Memory B cell (primary cell): ENCODE results near the gene WNT3A.
A peak's percentile ranks its signal among the peaks of the same experiment; 100 is the strongest.

ENCODE experiments used
- ATAC-seq: fragments of 150-1000 bp; cut with Tn5 transposase; 2 replicates; pipeline ENCODE4 v1.10.0; 2021; ENCODE audit warnings: low read depth, mild to moderate bottlenecking, moderate library complexity
- DNase-seq, 2 donors: peaks; one replicate each; pipeline ENCODE4 v3.0.0; 2022; ENCODE audit warnings: low spot score in 2 of 2
- H3K27ac Mint-ChIP-seq: one replicate; pipeline ENCODE4 v1.8.0; 2022; ENCODE audit warnings: mild to moderate bottlenecking, moderate library complexity, mixed read lengths
- H3K27me3 Mint-ChIP-seq: one replicate; pipeline ENCODE4 v1.8.0; 2022; ENCODE audit warnings: mixed read lengths
- H3K36me3 Mint-ChIP-seq: one replicate; pipeline ENCODE4 v1.8.0; 2022; ENCODE audit warnings: mild to moderate bottlenecking, mixed read lengths
- H3K4me1 Mint-ChIP-seq: one replicate; pipeline ENCODE4 v1.8.0; 2022; ENCODE audit warnings: mixed read lengths
- H3K4me3 Mint-ChIP-seq: one replicate; pipeline ENCODE4 v1.8.0; 2022; ENCODE audit warnings: mild to moderate bottlenecking, moderate library complexity, mixed read lengths
- H3K9me3 Mint-ChIP-seq: one replicate; pipeline ENCODE4 v1.8.0; 2022; ENCODE audit warnings: mixed read lengths

The WNT3A gene

DNA sequence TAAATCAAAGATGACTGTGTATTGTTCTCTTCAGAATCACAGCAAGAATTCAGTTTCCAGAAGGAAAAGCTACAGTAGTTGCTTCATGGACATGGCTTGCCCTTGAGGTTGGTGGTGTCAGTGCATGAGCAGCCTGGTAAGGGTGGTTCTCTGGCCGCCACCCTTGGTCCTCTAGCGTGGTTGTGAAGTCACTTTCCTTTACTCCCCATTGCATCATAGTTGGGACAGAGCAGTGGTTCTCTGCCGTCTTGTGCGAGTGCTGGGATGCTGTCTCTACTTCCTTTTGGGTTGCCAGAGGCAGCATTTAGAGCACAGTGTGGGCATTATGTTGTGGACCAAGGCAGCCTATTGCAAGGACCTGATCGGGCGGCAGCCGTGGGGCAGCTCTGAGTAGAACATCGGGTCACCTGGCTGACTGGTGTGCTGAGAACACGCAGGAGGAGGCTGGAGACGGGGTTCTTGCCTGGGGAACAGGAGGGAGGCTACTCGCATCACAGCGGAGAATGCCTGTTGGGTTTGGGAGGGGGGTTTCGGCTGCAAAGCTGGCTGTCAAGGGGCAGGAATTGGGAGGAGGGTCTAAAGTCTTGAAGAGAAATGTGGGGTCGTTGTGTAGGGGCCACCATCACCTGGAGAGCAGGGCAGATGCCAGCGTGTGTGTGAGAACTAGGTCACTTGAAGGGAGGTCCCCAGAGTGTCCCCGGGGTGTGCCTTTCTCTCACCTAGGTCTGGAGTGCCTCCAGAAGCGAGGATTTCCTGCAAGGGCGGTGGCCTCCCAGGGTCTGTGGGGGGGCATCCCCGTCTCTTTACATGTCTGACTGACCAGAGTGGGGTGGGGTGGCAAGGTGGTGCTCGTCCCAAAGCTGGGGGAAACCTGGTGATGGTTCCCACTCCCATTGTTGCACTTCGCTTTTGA lies 82.0 kb downstream of the WNT3A start:
- ATAC-seq (no peak), DNase-seq (no peak)
- H3K36me3 Mint-ChIP-seq: peaks cover 5% of the 10 kb centered on the region
- H3K27ac Mint-ChIP-seq: peak overlapping the region; percentile 65
- H3K4me1 Mint-ChIP-seq: peaks cover 75% of the 10 kb centered on the region
- no peaks in the 10 kb centered on the region for H3K9me3 Mint-ChIP-seq
- peak overlapping the region; percentile 65 for H3K4me3 Mint-ChIP-seq
- no peaks in the 10 kb centered on the region for H3K27me3 Mint-ChIP-seq

DNA sequence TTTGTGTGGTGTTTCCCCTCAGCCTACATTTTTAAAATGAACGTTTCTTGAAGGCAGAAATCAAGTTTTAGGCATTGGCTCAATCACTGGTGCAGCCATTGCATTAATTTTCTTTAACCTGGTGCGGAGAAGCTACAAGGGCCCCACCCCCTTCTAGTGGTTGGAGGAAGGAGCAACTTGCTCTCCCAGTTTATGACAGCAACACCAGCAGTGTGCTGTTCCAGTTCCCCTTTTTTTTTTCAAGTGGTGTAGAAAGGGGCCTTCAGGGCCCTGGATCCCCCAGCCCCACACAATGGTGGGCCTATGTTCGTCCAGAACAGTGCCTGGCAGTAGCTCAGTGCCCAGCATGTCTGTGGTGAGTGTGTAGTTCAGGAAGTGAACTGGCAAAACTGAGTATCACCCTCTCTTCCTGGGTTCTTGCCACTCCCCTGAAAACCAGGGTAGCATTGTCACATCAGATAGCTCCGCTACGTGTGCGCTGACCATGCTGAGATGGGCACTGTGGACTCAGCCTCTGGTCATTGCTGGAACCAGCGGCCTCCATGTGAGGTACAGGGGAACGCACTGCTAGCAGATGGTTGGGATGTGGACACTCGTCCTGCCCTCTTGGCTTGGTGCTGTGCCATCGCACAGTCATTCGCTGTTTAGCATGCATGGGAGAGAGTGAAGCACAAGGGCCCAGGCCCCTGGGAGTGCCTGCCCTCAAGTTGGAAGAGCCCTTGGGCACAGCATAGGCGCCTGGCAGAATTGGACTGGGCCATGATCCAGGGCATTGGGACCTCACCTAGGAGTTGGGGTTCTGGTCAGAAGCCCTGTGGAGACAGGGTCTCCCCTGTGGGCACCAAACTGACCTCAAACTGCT lies 83.0 kb downstream of the WNT3A start:
- H3K27ac Mint-ChIP-seq: peak overlapping the region; percentile 65
- no peak for DNase-seq
- peaks cover 67% of the 10 kb centered on the region for H3K4me1 Mint-ChIP-seq
- peaks cover 13% of the 10 kb centered on the region for H3K36me3 Mint-ChIP-seq
- ATAC-seq: peak; percentile 79
- H3K9me3 Mint-ChIP-seq: no peaks in the 10 kb centered on the region
- no peaks in the 10 kb centered on the region for H3K27me3 Mint-ChIP-seq
- peak overlapping the region; percentile 65 for H3K4me3 Mint-ChIP-seq

DNA sequence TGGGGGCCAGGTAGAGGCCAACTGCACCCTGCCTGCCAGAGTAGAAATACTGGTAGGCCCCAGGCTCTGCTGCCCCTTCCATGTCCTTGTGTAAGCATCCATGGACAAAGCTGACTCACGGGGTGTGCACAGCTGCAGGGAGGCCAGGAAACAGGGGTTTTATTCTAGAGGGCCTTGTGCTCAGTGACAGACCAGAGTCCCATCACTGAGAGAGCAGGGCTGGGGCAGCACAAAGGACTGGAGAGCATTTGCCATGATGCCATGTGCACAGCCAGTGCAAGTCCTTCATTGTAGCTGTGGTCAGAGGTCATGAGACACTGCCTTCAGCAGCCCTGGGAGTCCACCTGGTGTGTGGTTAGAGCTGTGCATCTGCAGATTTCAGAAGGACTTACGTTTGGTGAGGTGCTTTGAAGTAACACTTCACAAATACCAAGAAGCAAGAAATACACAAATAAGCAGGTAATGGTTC lies 83.8 kb downstream of the WNT3A start:
- Mint-ChIP-seq H3K27me3 (no peaks in the 10 kb centered on the region), H3K27ac (peak overlapping the region; percentile 65), H3K9me3 (peaks cover 2% of the 10 kb centered on the region), H3K36me3 (peaks cover 18% of the 10 kb centered on the region), H3K4me1 (peaks cover 60% of the 10 kb centered on the region), H3K4me3 (peak overlapping the region; percentile 5)
- no peak for ATAC-seq
- no peak for DNase-seq

DNA sequence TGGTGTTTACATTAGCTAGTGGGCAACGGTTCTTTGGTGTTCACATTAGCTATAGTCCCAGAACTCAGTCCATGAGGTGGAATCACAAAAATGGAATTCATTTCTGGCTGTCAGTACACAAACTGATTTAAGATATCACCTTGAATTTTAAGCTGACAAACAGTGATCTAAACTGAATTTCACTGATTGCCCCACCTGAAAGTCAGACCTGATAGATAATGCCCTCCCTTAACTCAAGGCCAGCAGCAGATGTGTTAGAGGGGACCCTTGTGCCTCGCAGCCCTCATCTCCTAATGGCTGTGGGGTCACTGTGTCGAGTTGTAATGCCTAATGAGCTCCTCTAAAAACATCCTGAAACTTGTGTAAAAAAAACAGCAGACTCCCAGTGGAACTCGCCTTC lies 84.3 kb downstream of the WNT3A start:
- DNase-seq: no peak
- peaks cover 60% of the 10 kb centered on the region for H3K4me1 Mint-ChIP-seq
- H3K27me3 Mint-ChIP-seq: no peaks in the 10 kb centered on the region
- peak overlapping the region; percentile 65 for H3K27ac Mint-ChIP-seq
- peaks cover 21% of the 10 kb centered on the region for H3K36me3 Mint-ChIP-seq
- no peak overlapping the region for H3K4me3 Mint-ChIP-seq
- ATAC-seq: no peak
- peaks cover 2% of the 10 kb centered on the region for H3K9me3 Mint-ChIP-seq

- H3K4me3 Mint-ChIP-seq: no peak overlapping the region
- DNase-seq: no peak
Measured at GRCh38 chr1:228092342-228093049, 85.7 kb downstream of the WNT3A start.

DNA sequence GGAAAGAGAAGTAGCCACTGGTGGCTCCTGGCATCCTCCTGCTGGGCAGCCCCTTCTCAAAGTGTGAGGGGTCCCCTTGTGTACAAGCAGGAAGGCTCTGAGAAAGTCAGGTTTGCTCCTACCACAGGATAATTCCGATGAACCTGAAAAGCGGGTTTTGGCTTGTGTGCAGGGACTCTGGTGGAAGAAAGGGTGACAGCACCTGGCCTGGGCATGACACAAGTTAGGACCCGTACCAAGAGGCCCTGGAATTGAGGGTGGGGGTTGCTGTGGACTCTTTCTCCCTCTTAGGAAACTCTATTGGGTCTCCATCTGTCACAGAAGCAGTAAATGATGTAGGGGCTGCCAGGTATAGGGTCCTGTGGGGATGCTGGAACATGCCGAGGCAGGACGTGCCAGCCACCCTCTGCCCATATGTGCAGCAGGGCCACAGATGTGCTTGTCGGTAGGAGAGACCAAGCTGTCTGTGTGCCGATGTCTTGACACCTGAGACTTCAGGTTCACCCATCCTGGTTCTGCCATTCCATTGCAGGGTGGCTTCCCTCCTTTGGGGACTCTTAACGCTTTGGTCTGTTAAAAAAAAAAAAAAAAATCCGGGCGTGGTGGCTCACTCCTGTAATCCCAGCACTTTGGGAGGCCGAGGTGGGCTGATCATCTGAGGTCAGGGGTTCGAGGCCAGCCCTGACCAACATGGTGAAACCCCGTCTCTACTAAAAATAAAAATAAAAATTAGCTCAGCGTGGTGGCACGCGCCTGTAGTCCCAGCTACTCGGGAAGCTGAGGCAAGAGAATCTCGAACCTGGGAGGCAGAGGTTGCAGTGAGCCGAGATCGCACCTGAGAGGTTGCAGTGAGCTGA lies 86.5 kb downstream of the WNT3A start:
- ATAC-seq (no peak), DNase-seq (no peak)
- H3K9me3 Mint-ChIP-seq: peaks cover 2% of the 10 kb centered on the region
- H3K4me1 Mint-ChIP-seq: peaks cover 48% of the 10 kb centered on the region
- H3K27me3 Mint-ChIP-seq: no peaks in the 10 kb centered on the region
- no peak overlapping the region for H3K27ac Mint-ChIP-seq
- H3K4me3 Mint-ChIP-seq: no peak overlapping the region
- peaks cover 22% of the 10 kb centered on the region for H3K36me3 Mint-ChIP-seq

More at GRCh38 chr1:228092342-228093049, 85.7 kb downstream of the WNT3A start:
- no peak overlapping the region for H3K27ac Mint-ChIP-seq
- no peaks in the 10 kb centered on the region for H3K27me3 Mint-ChIP-seq
- no peak for ATAC-seq
- peaks cover 23% of the 10 kb centered on the region for H3K36me3 Mint-ChIP-seq
- H3K9me3 Mint-ChIP-seq: peaks cover 2% of the 10 kb centered on the region
- H3K4me1 Mint-ChIP-seq: peaks cover 55% of the 10 kb centered on the region

DNA sequence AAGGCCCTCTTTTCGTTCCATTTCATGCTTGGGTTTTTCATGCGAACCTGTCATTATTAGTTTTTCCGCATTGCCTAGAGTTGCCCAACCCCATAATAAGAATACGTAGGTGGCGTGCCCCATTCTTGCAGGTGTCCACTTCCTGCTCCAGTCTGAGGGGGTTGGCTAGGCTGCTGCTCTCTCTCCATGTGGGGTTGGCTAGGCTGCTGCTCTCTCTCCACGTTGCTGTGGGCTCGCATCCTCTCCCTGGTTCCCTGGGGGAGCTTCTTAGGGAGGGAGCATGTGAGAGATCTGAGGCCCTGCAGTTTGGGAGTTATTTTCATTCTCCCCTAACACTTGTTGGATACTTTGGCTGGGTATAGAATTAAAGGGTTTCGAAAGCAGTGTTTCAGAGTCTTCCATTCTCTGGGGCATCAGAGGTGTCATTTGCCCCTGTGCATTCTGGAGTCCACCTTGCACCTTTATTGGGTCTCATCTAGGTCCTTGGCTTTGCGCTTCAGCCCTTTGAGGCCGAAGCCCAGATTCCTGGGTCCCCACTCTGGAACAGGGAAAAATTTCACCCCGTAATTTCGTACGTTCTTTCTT lies 87.7 kb downstream of the WNT3A start:
- Mint-ChIP-seq H3K4me3 (no peak overlapping the region), H3K27ac (no peak overlapping the region), H3K4me1 (peaks cover 37% of the 10 kb centered on the region), H3K27me3 (no peaks in the 10 kb centered on the region), H3K36me3 (peaks cover 26% of the 10 kb centered on the region), H3K9me3 (peaks cover 2% of the 10 kb centered on the region)
- ATAC-seq (no peak), DNase-seq (no peak)

DNA sequence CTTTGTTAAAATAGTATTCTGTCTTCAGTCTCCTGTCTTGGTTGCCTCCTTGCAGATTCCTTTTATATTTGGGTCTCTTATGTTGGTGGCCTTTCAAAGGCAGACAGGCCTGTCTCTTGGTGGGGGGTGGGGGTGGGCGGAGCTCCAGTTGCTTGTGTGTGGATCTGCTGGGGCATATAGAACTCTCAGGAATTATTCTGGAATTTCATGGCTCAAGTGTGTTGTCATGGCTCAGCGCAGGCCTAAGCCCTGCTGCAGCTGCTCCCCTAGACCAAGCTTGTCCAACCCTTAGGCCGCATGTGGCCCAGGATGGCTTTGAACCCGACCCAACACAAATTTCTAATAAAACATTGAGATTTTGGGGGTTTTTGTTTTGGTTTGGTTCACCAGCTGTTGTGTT lies 88.4 kb downstream of the WNT3A start:
- H3K9me3 Mint-ChIP-seq: peaks cover 2% of the 10 kb centered on the region
- ATAC-seq: no peak
- no peak for DNase-seq
- H3K4me1 Mint-ChIP-seq: peaks cover 31% of the 10 kb centered on the region
- H3K27ac Mint-ChIP-seq: no peak overlapping the region
- H3K36me3 Mint-ChIP-seq: peaks cover 26% of the 10 kb centered on the region
- no peak overlapping the region for H3K4me3 Mint-ChIP-seq
- H3K27me3 Mint-ChIP-seq: no peaks in the 10 kb centered on the region

- Mint-ChIP-seq H3K9me3 (peaks cover 2% of the 10 kb centered on the region), H3K4me1 (peaks cover 24% of the 10 kb centered on the region), H3K36me3 (peaks cover 26% of the 10 kb centered on the region), H3K27me3 (no peaks in the 10 kb centered on the region), H3K4me3 (no peak overlapping the region), H3K27ac (no peak overlapping the region)
- no peak for ATAC-seq
- DNase-seq: no peak
Measured at GRCh38 chr1:228095938-228096337, 89.1 kb downstream of the WNT3A start.

GRCh38 chr1:228096416-228097332 lies 89.9 kb downstream of the WNT3A start:
- H3K27ac Mint-ChIP-seq: no peak overlapping the region
- H3K4me1 Mint-ChIP-seq: peaks cover 23% of the 10 kb centered on the region
- H3K9me3 Mint-ChIP-seq: peaks cover 2% of the 10 kb centered on the region
- ATAC-seq (no peak), DNase-seq (no peak)
- no peak overlapping the region for H3K4me3 Mint-ChIP-seq
- H3K27me3 Mint-ChIP-seq: no peaks in the 10 kb centered on the region
- H3K36me3 Mint-ChIP-seq: peaks cover 26% of the 10 kb centered on the region

- ATAC-seq (no peak), DNase-seq (no peak)
- Mint-ChIP-seq H3K36me3 (peaks cover 26% of the 10 kb centered on the region), H3K4me3 (no peak overlapping the region), H3K9me3 (peaks cover 2% of the 10 kb centered on the region), H3K27ac (no peak overlapping the region), H3K4me1 (peaks cover 20% of the 10 kb centered on the region), H3K27me3 (no peaks in the 10 kb centered on the region)
Measured at GRCh38 chr1:228097333-228098081, 90.7 kb downstream of the WNT3A start.
